GM18508 (cell line): ENCODE measurements around the gene ERFE.

Experiments
- ATAC-seq: cut with Tn5 transposase; IDR thresholded peaks from one replicate; pipeline ENCODE4 v1.9.1; 2021; ENCODE audit warnings: moderate number of reproducible peaks; ENCODE audit not compliant: insufficient read depth, unreplicated experiment

The ERFE gene

DNA sequence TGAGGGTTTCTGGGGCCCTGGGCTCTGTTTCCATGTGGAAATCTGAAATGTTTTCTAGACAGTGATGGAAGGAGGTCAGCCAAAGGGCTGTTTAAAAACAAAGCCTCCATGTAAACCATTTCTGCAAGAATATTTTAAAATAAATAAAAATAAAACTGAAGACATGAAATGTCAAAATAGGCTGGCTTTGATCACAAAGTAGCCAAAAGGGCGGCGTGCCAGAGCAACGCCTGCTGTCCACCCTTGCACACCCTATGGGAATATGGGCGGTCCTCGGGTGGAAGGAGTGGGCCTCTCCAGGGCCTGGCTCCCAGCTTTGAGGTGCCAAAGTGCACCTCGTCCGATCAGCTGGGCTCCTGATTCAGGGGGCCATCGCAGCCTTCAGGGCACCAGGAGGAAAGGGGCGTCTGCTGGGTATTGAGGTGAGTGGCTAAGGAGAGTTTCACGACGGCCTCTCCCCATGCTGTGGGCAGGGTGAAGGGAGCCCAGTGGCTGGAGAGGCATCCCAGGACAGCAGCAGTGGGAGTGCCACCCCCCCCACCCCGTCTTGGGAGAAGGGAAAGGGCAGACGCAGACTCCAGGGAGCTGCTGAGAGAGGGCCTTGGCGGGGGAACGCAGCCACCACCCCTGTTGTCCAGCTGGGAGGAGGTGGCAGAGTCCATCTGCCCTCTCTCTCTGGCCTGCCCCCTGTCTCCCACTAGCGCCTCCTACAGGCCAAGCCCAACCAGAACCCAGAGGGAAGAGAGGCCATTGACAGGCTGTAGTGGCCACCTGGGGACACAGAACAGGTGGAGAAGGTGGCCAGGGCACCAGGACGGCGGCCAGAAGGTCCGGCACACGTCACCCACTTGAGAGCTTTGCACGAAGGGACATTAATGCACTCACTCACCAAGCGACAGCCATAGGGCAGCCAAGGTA, 5.7 kb upstream of the ERFE start:
- no peak for ATAC-seq

DNA sequence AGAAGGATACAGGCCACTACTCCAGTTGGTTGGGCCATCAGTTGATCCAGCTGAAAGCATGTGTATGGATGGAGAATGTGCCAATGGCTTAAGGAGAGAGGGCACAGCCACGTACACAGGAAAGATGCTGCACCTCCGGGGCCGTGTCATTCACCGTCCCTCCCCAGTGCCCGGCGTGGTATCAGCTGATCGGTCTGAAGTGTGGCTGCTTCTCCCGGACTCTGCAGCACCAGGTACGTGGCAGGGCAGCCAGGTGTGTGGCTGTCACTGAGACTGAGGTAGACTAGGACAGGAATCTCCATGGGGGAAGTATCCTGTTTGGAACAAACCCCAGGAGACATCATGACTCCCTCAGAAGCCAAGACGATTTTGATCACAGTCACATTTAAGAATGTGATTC, 4.2 kb upstream of the ERFE start:
- ATAC-seq, result no peak

GRCh38 chr2:238155051-238155760, 3.6 kb upstream of the ERFE start:
- no peak for ATAC-seq

GRCh38 chr2:238155761-238156694, 2.7 kb upstream of the ERFE start:
- no peak for ATAC-seq

- no peak for ATAC-seq
These were observed 1.2 kb upstream of the ERFE start for GRCh38 chr2:238157506-238158017.

DNA sequence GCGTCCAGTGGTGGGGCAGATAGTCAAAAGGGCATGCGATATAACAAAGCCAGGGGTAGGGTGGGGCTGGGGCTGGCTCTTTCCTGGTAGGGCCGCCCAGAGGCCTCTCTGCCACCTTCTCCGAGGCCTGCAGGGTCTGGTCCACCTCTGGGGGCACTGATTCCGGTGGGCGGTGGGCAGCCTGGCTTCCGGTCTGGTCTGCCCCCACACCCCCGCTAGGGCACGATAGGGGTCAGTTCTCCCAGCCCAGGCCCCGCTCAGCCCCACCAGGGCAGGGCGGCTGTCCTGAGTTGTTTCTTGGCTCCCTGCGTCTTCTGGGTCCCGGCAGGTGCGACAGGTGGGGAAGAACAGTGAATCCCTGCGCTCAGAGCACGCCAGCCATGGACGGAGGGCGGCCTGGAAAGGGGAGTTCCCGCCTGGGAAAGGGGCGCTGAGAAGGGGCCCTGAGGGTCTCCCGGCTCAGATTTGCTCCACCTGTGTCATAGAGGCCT, 707 bp upstream of the ERFE start:
- no peak for ATAC-seq

GRCh38 chr2:238159071-238159539, 335 bp downstream of the ERFE start:
- ATAC-seq, result no peak

- no peak for ATAC-seq
These were observed 963 bp downstream of the ERFE start for GRCh38 chr2:238159661-238160205.

- no peak for ATAC-seq
These were observed 1.7 kb downstream of the ERFE start for GRCh38 chr2:238160206-238161129.

- ATAC-seq, result no peak
These were observed 2.7 kb downstream of the ERFE start for GRCh38 chr2:238161291-238162051.

DNA sequence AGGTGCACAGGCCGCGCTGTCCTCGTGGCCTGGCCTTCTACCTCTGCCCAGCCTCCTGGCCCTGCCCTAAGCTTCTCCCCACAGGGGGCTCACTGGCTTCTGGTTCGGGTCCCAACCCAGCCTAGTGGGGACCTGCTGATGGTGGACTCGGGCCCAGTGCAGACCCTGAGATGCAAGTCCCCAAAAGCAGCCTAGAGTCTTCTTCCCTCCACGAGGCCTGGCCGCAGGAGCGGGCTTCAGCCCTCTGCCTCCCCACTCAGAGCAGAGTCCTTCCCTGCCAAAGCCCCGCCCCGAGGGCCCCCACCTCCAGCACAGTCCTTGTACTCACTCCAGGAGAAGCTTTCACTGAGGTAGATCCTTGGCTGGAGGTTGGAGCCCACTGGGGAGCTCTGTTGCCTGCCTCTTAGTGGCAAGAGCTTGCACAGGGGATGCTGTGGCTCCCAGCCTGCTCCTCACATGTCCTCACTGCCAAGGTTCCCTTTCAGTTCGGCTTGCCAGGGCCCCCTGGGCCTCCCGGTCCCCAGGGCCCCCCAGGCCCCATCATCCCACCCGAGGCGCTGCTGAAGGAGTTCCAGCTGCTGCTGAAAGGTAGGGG, 3.6 kb downstream of the ERFE start:
- no peak for ATAC-seq

GRCh38 chr2:238162846-238163441, 4.2 kb downstream of the ERFE start:
- no peak for ATAC-seq

DNA sequence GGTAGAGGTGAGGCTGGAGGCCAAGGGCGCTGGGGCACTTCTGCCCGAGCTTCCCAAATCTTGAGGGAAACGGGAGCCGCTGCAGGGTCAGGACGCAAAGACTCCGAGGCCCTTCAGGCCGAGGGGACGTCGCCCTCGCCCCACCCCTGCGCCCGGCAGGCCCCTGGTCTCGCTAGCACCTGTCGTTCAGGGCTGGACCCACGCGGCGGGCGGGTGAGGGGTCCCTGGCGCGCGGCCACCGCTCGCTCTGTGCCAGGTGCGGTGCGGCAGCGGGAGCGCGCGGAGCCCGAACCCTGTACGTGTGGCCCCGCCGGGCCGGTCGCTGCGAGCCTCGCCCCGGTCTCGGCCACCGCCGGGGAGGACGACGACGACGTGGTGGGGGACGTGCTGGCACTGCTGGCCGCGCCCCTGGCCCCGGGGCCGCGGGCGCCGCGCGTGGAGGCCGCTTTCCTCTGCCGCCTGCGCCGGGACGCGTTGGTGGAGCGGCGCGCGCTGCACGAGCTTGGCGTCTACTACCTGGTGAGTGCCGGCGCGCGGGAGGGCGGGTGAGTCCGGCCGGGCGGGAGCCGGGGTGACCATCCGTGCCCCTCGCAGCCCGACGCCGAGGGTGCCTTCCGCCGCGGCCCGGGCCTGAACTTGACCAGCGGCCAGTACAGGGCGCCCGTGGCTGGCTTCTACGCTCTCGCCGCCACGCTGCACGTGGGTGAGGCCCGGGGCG, 4.9 kb downstream of the ERFE start:
- no peak for ATAC-seq

DNA sequence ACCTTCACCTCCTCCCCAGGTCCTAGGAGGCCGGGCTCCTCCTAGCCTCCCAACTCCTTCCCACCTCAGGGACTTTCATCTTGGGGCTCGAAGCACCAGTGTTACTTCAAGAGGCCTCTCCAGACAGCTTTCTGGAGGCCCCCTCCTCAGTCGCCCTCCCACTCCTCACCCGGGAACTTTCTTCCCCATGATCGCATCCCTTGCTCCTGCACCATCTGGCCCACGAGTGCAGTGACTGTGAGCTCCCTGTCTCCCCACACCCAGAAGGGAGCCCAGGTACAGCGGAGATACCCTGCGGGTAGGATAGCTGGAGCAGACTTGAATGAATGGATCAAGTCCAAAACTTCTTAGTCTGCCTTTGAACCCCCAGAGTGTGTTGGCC, 6.1 kb downstream of the ERFE start:
- ATAC-seq, result no peak

GRCh38 chr2:238165288-238165921, 6.6 kb downstream of the ERFE start:
- ATAC-seq, result no peak
